GM18517 (cell line): ENCODE results near the gene ST6GALNAC5.
"Not testable (repeated sequence)": the region's sequence is repeated elsewhere in the genome, so short reads cannot be mapped to it uniquely, and the experiment has no call there.

ENCODE experiments used
- ATAC-seq: cut with Tn5 transposase; IDR thresholded peaks from one replicate; pipeline ENCODE4 v1.9.1; 2021; ENCODE audit warnings: mild to moderate bottlenecking, moderate library complexity; ENCODE audit not compliant: unreplicated experiment

Gene ST6GALNAC5

GRCh38 chr1:76933847-76934815, 66.9 kb downstream of the ST6GALNAC5 start:
- ATAC-seq = no peak

DNA sequence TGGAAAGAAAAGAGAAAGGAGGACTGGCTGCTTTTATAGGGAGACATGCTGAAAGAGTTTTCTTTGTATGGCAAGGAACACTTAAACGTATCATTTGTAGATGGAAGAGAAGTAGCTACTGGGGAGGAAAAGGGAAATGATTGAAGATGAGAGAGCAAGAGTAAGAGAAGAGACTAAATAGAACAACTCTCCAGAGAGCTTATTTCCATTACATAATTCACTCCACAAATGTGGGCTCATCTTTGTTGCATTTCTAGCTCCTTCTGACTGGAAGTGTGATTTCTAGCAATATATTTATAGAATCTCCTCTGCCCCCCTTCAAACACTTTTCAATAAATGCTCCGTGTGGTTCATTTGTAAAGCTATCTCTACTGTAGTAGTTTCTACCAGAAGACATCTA, 71.0 kb downstream of the ST6GALNAC5 start:
- ATAC-seq = no peak

GRCh38 chr1:76939050-76939816, 72.0 kb downstream of the ST6GALNAC5 start:
- peak; percentile 74 for ATAC-seq

GRCh38 chr1:76939817-76940216, 72.5 kb downstream of the ST6GALNAC5 start:
- ATAC-seq = no peak

- ATAC-seq = no peak
Observed at GRCh38 chr1:76940571-76941335, 73.5 kb downstream of the ST6GALNAC5 start.

- ATAC-seq = no peak
Observed at GRCh38 chr1:76942549-76942948, 75.3 kb downstream of the ST6GALNAC5 start.

- no peak for ATAC-seq
Observed at GRCh38 chr1:76944942-76945341, 77.7 kb downstream of the ST6GALNAC5 start.

DNA sequence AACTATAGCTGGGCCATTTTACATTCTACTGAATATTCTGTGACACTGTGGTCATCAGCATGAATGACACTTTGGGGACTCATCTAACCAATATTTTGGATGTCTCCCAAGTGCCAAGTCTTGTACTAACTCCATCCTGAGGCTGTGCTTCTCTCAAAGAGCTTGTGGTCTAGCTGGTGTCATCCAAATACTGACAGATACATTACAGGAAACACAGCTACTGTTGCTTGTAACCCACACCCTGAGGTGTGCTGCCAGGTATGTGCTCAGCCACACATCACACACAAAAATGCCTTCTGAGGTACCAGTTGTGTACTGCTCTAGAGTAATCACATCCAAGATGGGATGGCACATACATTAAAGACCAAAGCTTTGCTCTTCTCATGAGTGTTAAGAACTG, 81.6 kb downstream of the ST6GALNAC5 start:
- ATAC-seq = no peak

- no peak for ATAC-seq
Observed at GRCh38 chr1:76949503-76949902, 82.2 kb downstream of the ST6GALNAC5 start.

DNA sequence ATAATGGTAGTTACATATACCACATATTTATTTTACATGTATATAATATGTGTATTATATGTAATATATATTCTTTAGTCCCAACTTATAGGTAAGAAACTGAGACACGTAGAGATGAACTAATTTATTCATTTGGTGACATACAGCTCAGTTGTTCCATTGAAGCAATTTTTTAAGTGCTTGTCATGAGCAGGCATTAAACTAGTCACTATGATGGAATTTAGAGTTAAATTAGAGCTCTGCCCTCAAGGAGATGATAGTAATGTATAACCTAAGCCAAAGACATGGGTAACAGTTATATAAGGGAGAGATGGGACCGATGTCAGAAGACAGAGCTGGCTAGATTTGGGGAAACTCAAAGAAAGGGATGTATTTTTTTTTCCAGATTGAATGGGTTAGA, 83.0 kb downstream of the ST6GALNAC5 start:
- no peak for ATAC-seq

- ATAC-seq = no peak
Observed at GRCh38 chr1:76951153-76951552, 83.9 kb downstream of the ST6GALNAC5 start.

GRCh38 chr1:76955652-76956051, 88.4 kb downstream of the ST6GALNAC5 start:
- ATAC-seq = no peak

- no peak for ATAC-seq
Observed at GRCh38 chr1:76957961-76958360, 90.7 kb downstream of the ST6GALNAC5 start.

- no peak for ATAC-seq
Observed at GRCh38 chr1:76958828-76959227, 91.5 kb downstream of the ST6GALNAC5 start.

DNA sequence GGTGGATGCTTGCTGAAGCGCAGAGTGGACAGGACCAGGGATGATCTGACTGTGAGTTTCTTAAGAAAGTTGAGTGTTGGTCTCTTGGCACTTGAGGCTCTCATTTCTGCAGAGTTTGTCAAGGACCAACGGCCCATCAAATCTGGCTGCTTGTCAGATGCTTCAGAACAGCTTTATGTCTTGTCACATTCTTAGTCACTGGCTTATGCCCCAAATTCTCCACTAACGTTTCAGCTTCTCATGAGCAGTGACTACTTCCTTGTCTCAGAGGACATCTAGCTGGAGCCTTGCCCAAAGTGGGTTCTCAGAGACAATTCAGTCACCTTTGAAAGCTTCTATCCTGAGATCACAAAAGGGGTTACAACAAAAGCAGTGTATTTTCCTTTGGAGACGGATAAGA, 92.3 kb downstream of the ST6GALNAC5 start:
- no peak for ATAC-seq

GRCh38 chr1:76961181-76961819, 94.0 kb downstream of the ST6GALNAC5 start:
- no peak for ATAC-seq

- ATAC-seq = no peak
Observed at GRCh38 chr1:76961820-76962207, 94.5 kb downstream of the ST6GALNAC5 start.

DNA sequence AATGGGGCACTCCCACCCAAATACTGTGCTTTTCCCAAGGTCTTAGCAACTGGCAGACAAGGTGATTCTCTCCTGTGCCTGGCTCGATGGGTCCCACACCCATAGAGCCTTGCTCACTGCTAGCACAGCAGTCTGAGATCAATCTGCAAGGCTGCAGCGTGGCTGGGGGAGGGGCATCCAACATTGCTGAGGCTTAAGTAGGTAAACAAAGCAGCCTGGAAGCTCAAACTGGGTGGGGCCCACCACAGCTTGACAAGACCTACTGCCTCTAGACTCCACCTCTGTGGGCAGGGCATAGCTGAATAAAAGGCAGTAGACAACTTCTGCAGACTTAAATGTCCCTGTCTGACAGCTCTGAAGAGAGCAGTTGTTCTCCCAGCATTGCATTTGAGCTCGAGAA, 114.0 kb downstream of the ST6GALNAC5 start:
- ATAC-seq = not testable (repeated sequence)

DNA sequence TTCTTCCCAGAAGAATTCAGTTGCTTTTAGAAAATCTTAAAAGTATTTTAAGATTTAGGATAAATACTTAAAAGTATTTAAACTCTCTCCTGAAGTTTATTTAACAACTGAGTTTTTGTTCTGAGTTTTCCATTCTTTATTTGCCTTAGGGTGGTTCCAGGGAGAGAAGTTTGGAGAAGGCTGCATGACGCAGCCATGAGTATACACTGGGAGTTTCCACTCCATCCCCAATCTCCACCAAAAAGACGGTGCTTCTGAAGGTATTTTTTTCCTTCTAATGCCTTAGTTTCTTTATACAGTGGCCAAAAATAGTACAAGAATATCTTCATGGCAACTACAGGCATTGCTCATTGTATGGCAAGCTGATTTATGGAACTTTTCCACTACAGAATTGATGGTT, 122.7 kb downstream of the ST6GALNAC5 start:
- ATAC-seq = no peak

DNA sequence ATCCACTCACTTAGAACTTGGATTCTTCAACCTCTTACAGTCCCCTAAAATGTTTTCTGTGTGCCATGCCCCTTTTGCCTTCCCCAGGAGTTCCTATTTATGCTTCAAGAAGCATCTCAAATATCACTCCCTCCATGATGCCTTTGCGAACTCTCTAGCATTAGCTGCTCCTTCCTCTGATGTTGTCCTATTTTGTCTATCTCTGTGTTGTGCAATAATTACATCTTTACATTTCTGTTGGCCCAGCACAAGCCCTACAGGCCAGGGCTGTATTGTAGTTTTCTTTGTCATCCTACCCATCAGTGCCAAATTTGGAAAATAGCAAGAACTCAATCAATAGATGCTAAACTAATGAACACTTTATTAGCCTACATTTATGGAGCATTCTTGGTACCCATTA, 125.8 kb downstream of the ST6GALNAC5 start:
- ATAC-seq = no peak
